ENCODE measurements around the gene MND1. TPM values are rescaled to one million over a fixed set of nuclear protein-coding genes. Genes with fewer than 3 reads are reported as not detected.

MND1 gene
- total RNA-seq, 1 donor from 2014 or later, result 9.7 TPM

DNA sequence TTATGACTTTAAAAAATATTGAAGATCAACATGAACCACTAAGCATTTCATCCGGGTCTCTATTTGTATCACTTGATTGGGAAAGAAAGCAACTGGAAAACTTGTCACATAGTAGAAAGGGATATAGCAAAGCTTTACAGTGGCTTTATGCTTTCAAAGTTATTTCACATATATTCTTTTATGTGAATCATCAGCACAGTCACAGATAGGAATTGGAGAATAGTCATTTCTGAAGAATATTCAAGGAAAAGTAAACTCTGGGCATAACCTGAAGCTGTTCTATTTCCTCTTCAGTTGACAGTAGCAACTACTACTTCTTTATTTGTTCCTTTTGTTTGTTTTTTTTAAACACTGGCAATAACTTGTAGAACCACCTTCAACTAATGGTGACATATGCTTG, 50.5 kb downstream of the MND1 start:
- H3K27ac Mint-ChIP-seq, result no peak overlapping the region

GRCh38 chr4:153398713-153399112, 54.2 kb downstream of the MND1 start:
- no peaks in the 10 kb centered on the region for H3K9me3 Mint-ChIP-seq (ENCODE audit: low read depth)
- no peak overlapping the region for H3K27ac Mint-ChIP-seq

More for the DNA sequence above, 50.5 kb downstream of the MND1 start:
- Mint-ChIP-seq H3K9me3 (ENCODE audit: low read depth) (no peaks in the 10 kb centered on the region), H3K4me3 (ENCODE audit: low read depth) (no peak overlapping the region), H3K36me3 (ENCODE audit: insufficient read depth) (peaks cover 2% of the 10 kb centered on the region), H3K4me1 (ENCODE audit: low read depth) (no peaks in the 10 kb centered on the region), H3K27me3 (no peaks in the 10 kb centered on the region)
- no peak for TF ChIP-seq CTCF (IDR thresholded peaks at IDR 0.05; ENCODE audit: unreplicated experiment)
- DNase-seq (ENCODE audit: low spot score, unreplicated experiment), result no peak

GRCh38 chr4:153399358-153399757, 54.9 kb downstream of the MND1 start:
- Mint-ChIP-seq H3K9me3 (ENCODE audit: low read depth) (no peaks in the 10 kb centered on the region), H3K27ac (no peak overlapping the region), H3K27me3 (no peaks in the 10 kb centered on the region), H3K4me3 (ENCODE audit: low read depth) (no peak overlapping the region), H3K36me3 (ENCODE audit: insufficient read depth) (no peaks in the 10 kb centered on the region), H3K4me1 (ENCODE audit: low read depth) (no peaks in the 10 kb centered on the region)
- TF ChIP-seq CTCF (IDR thresholded peaks at IDR 0.05; ENCODE audit: unreplicated experiment), result no peak
- DNase-seq (ENCODE audit: low spot score, unreplicated experiment), result no peak

More at GRCh38 chr4:153398713-153399112, 54.2 kb downstream of the MND1 start:
- Mint-ChIP-seq H3K4me3 (ENCODE audit: low read depth) (no peak overlapping the region), H3K4me1 (ENCODE audit: low read depth) (no peaks in the 10 kb centered on the region), H3K36me3 (ENCODE audit: insufficient read depth) (no peaks in the 10 kb centered on the region), H3K27me3 (no peaks in the 10 kb centered on the region)
- TF ChIP-seq CTCF (IDR thresholded peaks at IDR 0.05; ENCODE audit: unreplicated experiment), result no peak
- no peak for DNase-seq (ENCODE audit: low spot score, unreplicated experiment)

DNA sequence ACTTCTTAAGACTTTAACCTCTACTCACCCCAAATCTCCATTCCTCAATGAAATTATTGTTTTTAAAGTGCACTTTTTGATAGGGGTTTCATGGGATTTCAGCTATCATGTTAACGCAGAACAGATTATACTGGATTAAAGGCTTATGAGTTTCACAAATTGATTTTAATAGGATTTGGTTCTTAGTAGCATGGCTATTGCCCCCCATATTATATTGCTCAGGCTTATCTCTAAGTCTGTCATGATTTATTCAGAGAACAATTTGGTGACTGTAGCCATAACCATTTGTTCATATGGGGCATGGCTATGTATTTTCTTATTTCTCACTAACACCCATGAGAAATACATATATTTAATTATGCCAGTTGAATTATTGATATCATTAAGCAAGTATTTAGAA, 57.0 kb downstream of the MND1 start:
- H3K9me3 Mint-ChIP-seq (ENCODE audit: low read depth), result peaks cover 4% of the 10 kb centered on the region
- TF ChIP-seq CTCF (IDR thresholded peaks at IDR 0.05; ENCODE audit: unreplicated experiment), result no peak
- no peaks in the 10 kb centered on the region for H3K27me3 Mint-ChIP-seq
- H3K36me3 Mint-ChIP-seq (ENCODE audit: insufficient read depth), result peaks cover 4% of the 10 kb centered on the region
- no peak overlapping the region for H3K4me3 Mint-ChIP-seq (ENCODE audit: low read depth)
- no peak for DNase-seq (ENCODE audit: low spot score, unreplicated experiment)
- no peak overlapping the region for H3K27ac Mint-ChIP-seq
- no peaks in the 10 kb centered on the region for H3K4me1 Mint-ChIP-seq (ENCODE audit: low read depth)

- Mint-ChIP-seq H3K4me3 (ENCODE audit: low read depth) (no peak overlapping the region), H3K4me1 (ENCODE audit: low read depth) (no peaks in the 10 kb centered on the region), H3K27me3 (no peaks in the 10 kb centered on the region), H3K9me3 (ENCODE audit: low read depth) (peaks cover 8% of the 10 kb centered on the region), H3K36me3 (ENCODE audit: insufficient read depth) (peaks cover 6% of the 10 kb centered on the region), H3K27ac (no peak overlapping the region)
- no peak for TF ChIP-seq CTCF (IDR thresholded peaks at IDR 0.05; ENCODE audit: unreplicated experiment)
- no peak for DNase-seq (ENCODE audit: low spot score, unreplicated experiment)
Observed at GRCh38 chr4:153402366-153402765, 57.9 kb downstream of the MND1 start.

Data from progenitor cell of endocrine pancreas (in vitro differentiated cells).